ENCODE data around the gene TMEM174.

TMEM174 gene

GRCh38 chr5:73154208-73155006 lies 18.6 kb upstream of the TMEM174 start:
- no peak for DNase-seq

DNA sequence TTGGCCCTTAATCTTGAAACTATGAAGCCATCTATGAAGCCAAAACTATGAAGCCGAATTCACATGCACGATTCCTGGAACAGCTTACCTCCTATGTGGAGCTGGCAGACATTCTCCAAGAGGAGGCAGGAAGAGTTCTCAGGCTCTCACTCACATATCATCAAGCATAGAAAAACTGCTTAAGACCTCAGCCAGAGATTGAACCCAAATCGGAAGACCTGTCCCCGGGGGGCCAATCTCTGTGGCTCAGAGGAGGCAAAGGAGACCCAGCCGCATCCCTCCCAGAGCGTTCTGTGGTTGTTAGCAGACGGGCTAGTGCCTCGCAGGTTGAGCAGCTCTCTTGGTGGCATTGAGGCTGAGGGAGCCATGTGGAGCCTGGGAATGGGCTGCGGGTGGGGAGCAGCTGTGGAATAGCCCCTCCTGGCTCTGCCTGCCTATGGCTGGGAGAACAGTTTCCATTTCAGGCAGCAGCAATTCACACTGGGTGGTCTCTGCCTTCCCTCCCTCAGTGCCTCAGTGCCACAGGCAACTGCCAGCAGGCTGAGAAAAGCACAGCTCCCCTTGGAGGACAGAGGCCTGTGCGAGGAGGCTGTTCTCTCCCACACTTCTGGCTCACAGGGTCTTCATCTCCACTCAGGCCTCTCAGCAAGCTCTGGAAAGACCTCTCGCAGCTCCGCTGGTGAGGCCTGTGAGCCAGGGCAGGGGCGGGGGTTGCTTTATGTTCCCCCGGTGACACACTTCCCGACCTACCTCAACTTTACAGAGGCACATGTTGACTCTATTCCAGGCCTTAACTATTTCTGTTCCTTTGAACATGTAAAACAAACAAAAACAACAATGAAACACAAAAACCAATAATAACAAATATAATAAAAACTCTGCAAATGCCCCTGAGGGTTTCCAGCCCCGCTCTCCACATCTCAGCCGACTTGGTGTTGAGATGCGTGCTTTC lies 17.4 kb upstream of the TMEM174 start:
- DNase-seq = no peak

DNA sequence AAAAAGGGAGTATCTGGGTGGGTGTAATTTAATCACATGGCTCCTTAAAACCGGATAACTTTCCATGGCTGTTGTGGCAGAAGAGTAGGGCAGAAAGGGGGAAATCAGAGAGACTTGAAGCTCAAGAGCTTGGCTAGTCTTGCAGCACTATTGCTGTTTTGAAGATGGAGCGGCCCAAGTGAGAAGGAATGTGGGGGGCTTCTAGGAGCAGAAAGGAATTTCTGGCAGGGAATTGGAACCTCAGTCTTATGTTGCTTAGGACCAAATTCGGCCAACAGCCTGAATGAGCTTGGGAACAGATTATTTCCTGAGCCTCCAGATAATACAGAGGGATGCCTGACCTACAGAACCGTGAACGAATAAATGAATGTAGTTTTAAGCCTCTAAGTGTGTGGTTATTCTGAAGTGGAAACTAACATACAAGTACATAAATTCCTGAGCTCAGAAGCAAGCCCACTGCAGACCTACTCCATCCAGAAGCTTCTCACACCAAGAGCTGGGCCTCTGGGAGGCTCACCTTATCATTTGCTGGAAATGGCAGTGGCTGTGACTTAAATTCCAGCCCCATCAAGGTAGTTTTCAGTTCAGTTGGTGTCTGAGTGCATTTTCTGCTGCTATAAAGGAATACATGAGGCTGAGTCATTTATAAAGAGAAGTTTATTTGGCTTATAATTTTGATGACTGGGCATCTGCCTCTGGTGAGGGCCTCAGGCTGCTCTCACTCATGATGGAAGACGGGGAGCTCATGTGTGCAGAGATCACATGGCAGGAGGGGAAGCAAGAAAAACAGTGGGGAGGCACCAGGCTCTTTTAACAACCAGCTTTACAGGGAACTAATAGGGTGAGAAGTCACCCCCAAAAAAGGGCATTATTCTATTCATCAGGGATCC lies 15.3 kb upstream of the TMEM174 start:
- DNase-seq = no peak

DNA sequence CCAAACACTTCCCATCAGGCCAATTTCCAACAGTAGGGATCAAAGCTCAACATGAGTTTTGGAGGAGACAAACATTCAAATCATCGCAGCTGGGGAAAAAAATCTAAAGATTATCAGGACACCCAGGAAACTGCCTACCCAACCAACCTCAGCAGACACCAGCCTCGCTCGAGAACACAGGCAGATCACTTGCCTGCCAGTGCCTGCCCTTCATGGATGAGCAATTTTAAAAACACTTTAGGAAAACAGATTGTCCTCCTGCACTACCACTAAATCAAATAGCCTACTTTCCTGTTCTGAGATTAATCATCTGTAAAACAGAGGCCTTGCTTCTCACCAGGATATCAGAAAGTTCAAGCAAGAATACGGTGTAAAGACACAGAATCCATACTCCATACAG lies 14.7 kb upstream of the TMEM174 start:
- DNase-seq = no peak

DNA sequence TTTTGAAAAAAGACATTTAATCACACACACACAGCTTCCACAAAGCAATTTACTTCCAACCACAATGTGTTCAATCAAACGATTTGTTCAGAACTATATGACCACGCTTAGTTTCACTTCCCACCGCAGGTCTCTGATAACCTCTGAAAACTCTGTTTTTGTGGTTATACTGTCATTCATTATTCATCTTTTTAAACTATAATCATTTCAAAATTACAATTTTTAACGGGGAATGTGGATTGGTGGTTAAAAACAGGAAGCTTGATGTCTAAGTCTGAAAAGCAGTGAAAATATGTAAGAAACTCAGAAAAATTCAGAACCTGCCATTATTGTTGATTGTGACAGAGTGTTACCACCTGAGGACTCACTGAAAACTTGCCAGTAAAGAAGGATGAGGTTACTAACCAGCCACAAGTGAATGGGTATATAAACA lies 12.7 kb upstream of the TMEM174 start:
- DNase-seq = no peak

- DNase-seq = peak; percentile 29 to 41
These were observed 2.5 kb upstream of the TMEM174 start for GRCh38 chr5:73170522-73170921.

GRCh38 chr5:73171495-73171894 lies 1.5 kb upstream of the TMEM174 start:
- DNase-seq = no peak

- DNase-seq = no peak
These were observed 1.3 kb downstream of the TMEM174 start for GRCh38 chr5:73174100-73174815.

DNA sequence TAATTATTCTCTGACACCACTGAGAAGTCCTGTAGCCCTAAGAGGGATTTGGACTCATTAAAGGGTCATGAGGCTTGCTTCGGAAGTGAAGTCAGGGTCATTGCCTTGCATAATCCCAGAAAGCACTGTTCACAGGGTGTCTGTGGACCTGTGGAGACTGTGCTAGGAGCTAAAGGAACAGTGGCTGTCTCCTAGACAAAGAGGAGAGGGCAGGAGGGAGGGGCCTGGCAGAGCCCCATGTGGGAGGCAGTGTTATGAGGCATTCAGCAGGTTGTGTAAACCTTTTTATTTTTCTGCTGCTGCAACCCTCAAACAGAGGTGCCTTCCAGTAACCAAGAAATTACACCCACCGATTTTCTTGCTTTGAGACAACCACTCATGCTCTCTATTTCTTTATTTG lies 3.3 kb downstream of the TMEM174 start:
- no peak for DNase-seq

- DNase-seq = no peak
These were observed 5.3 kb downstream of the TMEM174 start for GRCh38 chr5:73178265-73178664.

DNA sequence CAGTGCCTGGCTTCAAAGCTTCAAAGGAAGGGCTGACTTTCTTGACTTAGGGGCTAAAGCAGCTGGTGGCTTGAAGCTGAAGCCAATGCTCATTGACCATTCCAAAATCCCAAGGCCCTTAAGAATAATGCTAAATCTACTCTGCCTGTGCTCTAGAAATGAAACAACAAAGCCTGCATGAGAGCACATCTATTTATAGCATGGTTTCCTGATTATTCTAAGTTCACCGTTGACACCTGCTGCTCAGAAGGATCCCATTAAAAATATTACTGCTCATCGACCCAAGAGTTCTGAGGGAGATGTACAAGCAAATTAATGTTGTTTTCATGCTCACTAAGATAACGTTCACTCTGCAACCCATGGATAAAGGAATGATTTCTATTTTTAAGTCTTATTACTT lies 6.7 kb downstream of the TMEM174 start:
- no peak for DNase-seq

- DNase-seq = no peak
These were observed 7.6 kb downstream of the TMEM174 start for GRCh38 chr5:73180566-73180965.

- no peak for DNase-seq
These were observed 9.3 kb downstream of the TMEM174 start for GRCh38 chr5:73182307-73182706.

GRCh38 chr5:73183000-73183399 lies 10.0 kb downstream of the TMEM174 start:
- DNase-seq = no peak

- no peak for DNase-seq
These were observed 10.5 kb downstream of the TMEM174 start for GRCh38 chr5:73183481-73183891.

DNA sequence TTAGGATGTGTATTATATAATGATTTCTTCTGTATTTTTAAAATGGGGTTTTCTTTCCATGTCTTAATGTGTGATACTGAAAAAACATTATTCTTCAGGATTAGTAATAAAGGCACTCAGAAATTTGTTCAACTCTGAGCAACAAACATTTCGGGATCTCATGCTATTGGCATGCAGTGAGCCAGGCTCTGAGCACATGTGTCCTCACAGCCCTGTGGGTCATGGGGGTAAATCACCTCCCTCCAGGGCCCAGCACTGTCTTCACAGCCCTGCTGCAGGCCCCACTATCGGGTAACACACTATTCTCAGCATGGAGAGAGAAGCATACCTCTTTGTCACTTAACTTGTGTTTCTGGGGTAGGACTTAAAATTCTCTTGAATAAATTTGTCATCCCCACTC lies 14.0 kb downstream of the TMEM174 start:
- DNase-seq = no peak

DNA sequence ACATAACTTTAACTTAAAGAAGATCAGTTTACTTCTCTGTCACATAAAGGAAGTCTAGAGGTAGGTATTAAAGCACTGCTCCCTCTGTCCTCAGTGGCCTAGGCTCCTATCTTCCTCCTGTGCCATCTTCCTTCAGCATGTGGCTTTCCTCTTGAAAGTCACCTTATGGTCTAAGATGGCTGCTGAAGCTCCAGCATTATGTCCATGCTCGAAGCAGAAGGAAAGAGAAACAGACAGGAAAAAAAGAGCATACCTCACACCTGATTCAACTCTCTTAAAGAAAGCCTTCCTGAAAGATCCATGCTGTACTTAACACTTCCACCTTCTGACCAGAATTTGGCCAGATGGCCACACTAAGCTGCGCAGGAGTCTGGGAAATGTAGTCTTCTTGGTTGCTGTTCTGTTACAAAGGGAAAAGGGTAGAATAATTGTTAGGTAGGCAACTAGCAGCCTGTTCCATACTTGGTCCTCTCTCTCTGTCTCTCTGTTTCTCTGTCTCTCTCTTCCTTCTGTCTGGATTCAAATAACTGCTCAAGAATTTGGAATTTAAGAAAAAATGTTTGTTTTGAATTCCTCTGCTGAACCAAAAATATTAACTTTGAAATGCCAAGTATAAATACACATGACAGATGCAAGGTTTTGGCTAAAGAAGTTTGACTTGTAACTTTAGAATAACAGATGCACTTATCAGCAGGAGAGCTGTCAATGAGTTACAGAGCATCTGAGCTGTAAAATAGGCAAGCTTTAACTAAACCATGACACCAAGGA lies 16.0 kb downstream of the TMEM174 start:
- no peak for DNase-seq

GRCh38 chr5:73189871-73190376 lies 16.9 kb downstream of the TMEM174 start:
- no peak for DNase-seq

DNA sequence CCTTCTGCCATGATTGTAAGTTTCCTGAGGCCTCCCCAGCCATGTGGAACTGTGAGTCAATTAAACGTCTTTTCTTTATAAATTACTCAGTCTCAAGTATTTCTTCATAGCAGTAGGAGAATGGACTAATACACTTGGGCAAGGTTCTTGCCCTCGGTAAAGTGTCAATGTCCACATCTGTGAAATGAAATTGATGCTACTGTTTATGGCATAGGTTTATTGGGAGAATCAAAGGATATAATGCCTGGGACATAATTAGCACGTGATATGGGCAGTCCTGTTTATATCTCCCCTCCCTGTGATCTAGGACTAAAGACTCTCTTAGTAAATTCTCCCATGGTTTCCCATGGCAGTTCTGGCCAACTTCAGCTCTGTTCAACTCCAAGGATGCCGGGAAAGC lies 19.4 kb downstream of the TMEM174 start:
- no peak for DNase-seq

GRCh38 chr5:73193592-73193991 lies 20.6 kb downstream of the TMEM174 start:
- no peak for DNase-seq

DNA sequence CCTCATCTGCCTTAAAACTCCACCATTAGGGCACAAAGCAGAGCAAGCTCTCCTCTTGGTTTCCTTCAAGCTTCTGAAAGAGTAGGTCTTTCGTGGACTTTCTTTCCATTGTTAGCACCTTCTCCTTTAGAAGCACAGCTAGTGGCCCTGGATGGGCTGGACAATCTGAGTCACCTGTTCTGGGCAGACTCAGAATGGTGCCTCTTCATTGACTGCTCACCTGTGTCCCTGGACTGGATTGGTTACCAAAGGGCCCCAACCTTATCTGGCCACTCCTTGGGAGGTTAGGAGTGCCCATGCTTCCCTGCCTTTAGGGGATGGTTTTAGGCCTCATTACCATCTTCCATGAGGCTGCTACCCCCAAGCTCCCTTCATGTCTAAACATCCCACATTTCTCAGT lies 23.2 kb downstream of the TMEM174 start:
- DNase-seq = no peak

Data from AML-193 (cell line).